Choroid plexus epithelial cell (primary cell): ENCODE data around the gene SEC14L5.

Experiments
- DNase-seq: peaks from one replicate; pipeline ENCODE4 v3.0.0-alpha.2; 2010; ENCODE audit warnings: low read depth
- H3K4me3 ChIP-seq: 2 replicates; pipeline ENCODE4 v1.5.1; 2011; ENCODE audit warnings: low read depth, mild to moderate bottlenecking, control low read depth, low read length, moderate library complexity
- CTCF ChIP-seq: conservative IDR thresholded peaks from 2 replicates; pipeline ENCODE4 v1.5.1; 2011; ENCODE audit warnings: low read depth, mild to moderate bottlenecking, control low read depth, inconsistent platforms, low read length, moderate library complexity

The SEC14L5 gene

GRCh38 chr16:5005916-5006315 is 47.8 kb downstream of the SEC14L5 start:
- H3K4me3 ChIP-seq: no peak overlapping the region
- TF ChIP-seq CTCF: no peak
- DNase-seq: no peak

GRCh38 chr16:5006348-5007193 is 48.4 kb downstream of the SEC14L5 start:
- no peak overlapping the region for H3K4me3 ChIP-seq
- DNase-seq: no peak
- TF ChIP-seq CTCF: no peak

GRCh38 chr16:5007256-5007655 is 49.1 kb downstream of the SEC14L5 start:
- no peak for TF ChIP-seq CTCF
- no peak overlapping the region for H3K4me3 ChIP-seq
- no peak for DNase-seq

- TF ChIP-seq CTCF: no peak
- no peak for DNase-seq
- no peak overlapping the region for H3K4me3 ChIP-seq
These were observed 50.2 kb downstream of the SEC14L5 start for GRCh38 chr16:5008311-5008731.

GRCh38 chr16:5010576-5011329 is 52.6 kb downstream of the SEC14L5 start:
- no peak overlapping the region for H3K4me3 ChIP-seq

GRCh38 chr16:5011637-5012036 is 53.5 kb downstream of the SEC14L5 start:
- no peak for TF ChIP-seq CTCF
- no peak overlapping the region for H3K4me3 ChIP-seq
- DNase-seq: no peak

More at GRCh38 chr16:5010576-5011329, 52.6 kb downstream of the SEC14L5 start:
- TF ChIP-seq CTCF: no peak
- DNase-seq: no peak
